Measurements from ENCODE around the gene PPM1A. TPM values are rescaled to one million over a fixed set of nuclear protein-coding genes. Genes with fewer than 3 reads are reported as not detected.

Gene PPM1A
- total and polyA plus RNA-seq, 2 experiments from 2014 or later: 29.8 to 34.1 TPM

DNA sequence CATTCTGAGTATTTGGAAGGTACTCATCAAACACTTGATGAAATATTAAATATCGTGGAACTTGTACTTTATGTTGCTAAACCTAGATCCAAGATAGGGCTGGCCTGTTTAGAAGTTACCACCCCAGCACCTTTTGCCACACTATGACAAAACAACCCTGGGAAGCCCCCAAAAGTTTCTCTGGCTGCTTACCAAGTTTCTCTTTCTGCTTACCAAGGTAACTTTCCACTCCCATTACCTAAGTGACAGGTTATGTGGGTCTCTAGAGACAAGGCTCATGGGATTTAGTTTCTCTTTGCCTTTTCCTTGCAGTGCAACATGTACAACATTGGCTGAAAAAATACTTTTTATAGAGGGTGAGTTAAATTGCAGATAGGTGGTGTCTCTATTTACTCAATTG lies 28.9 kb upstream of the PPM1A start:
- peaks cover 1% of the 10 kb centered on the region for H3K27me3 Mint-ChIP-seq (ENCODE audit: insufficient read depth, low read depth, poor library complexity)
- H3K36me3 Mint-ChIP-seq (ENCODE audit: low read depth): no peaks in the 10 kb centered on the region
- no peak overlapping the region for H3K4me2 ChIP-seq
- ATAC-seq (no peak), DNase-seq (ENCODE audit: low spot score) (no peak)
- H3K79me2 ChIP-seq (replicated peaks; ENCODE audit: insufficient read depth): no peaks in the 10 kb centered on the region
- H3K4me1 ChIP-seq (ENCODE audit: insufficient read depth): no peaks in the 10 kb centered on the region
- no peak overlapping the region for H2AFZ ChIP-seq
- TF ChIP-seq EZH2phosphoT487 (IDR thresholded peaks at IDR 0.05; ENCODE audit: unreplicated experiment) (no peak), ZNF331 (CRISPR knock-in tag; IDR thresholded peaks at IDR 0.05; ENCODE audit: low read depth) (no peak), CREB1 (CRISPR knock-in tag; IDR thresholded peaks at IDR 0.05; ENCODE audit: low read depth) (no peak), JUNB (IDR thresholded peaks at IDR 0.05; ENCODE audit: unreplicated experiment) (no peak), ZNF114 (CRISPR knock-in tag; IDR thresholded peaks at IDR 0.05) (no peak), REST (IDR thresholded peaks at IDR 0.05; ENCODE audit: unreplicated experiment) (no peak), ZNF462 (CRISPR knock-in tag; IDR thresholded peaks at IDR 0.05) (no peak), STAT1 (IDR thresholded peaks at IDR 0.05; ENCODE audit: unreplicated experiment) (no peak), CTCF (conservative IDR thresholded peaks at IDR 0.05; ENCODE audit: low read depth in 2 of 2) (no peak)
- TF ChIP-seq, protein P1, sequence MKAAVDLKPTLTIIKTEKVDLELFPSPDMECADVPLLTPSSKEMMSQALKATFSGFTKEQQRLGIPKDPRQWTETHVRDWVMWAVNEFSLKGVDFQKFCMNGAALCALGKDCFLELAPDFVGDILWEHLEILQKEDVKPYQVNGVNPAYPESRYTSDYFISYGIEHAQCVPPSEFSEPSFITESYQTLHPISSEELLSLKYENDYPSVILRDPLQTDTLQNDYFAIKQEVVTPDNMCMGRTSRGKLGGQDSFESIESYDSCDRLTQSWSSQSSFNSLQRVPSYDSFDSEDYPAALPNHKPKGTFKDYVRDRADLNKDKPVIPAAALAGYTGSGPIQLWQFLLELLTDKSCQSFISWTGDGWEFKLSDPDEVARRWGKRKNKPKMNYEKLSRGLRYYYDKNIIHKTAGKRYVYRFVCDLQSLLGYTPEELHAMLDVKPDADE (IDR thresholded peaks at IDR 0.05): no peak
- no peaks in the 10 kb centered on the region for H4K20me1 ChIP-seq (replicated peaks; ENCODE audit: insufficient read depth)
- peaks cover 7% of the 10 kb centered on the region for H3K9me2 ChIP-seq (ENCODE audit: insufficient read depth)
- H3K27ac Mint-ChIP-seq: no peak overlapping the region
- peaks cover 9% of the 10 kb centered on the region for H3K4me1 Mint-ChIP-seq
- H3K27ac ChIP-seq (ENCODE audit: low read depth): no peak overlapping the region
- H3K9me3 Mint-ChIP-seq: no peaks in the 10 kb centered on the region
- H3K4me3 ChIP-seq: no peak overlapping the region
- no peak overlapping the region for H3K4me3 Mint-ChIP-seq
- no peaks in the 10 kb centered on the region for H3F3A ChIP-seq (replicated peaks; ENCODE audit: low read depth)
- no peaks in the 10 kb centered on the region for H3K36me3 ChIP-seq (ENCODE audit: insufficient read depth)
- H3K27me3 ChIP-seq (ENCODE audit: insufficient read depth): no peaks in the 10 kb centered on the region

Data from GM23338 (cell line).